Stomach (tissue), 4 donors: ENCODE data around the gene EDEM1.

Experiments
- POLR2AphosphoS5 ChIP-seq, 3 donors: sonication (generic); formaldehyde crosslinking; IDR thresholded peaks; one replicate each; pipeline ENCODE4 v1.6.1; 2016; ENCODE audit warnings: antibody characterized with exemption in 3 of 3
- TF ChIP-seq, protein P1 (sequence below), 7 experiments: fragments of 450-650 bp in 4 of 7; fragments of 200-600 bp in 3 of 7; sonication (generic) in 3 of 7; IDR thresholded peaks; one replicate each; pipeline ENCODE4 v1.5.1; 2016 to 2019; ENCODE audit warnings: antibody characterized with exemption in 7 of 7, control low read depth in 2 of 7, mild to moderate bottlenecking in 1 of 7

DNA sequence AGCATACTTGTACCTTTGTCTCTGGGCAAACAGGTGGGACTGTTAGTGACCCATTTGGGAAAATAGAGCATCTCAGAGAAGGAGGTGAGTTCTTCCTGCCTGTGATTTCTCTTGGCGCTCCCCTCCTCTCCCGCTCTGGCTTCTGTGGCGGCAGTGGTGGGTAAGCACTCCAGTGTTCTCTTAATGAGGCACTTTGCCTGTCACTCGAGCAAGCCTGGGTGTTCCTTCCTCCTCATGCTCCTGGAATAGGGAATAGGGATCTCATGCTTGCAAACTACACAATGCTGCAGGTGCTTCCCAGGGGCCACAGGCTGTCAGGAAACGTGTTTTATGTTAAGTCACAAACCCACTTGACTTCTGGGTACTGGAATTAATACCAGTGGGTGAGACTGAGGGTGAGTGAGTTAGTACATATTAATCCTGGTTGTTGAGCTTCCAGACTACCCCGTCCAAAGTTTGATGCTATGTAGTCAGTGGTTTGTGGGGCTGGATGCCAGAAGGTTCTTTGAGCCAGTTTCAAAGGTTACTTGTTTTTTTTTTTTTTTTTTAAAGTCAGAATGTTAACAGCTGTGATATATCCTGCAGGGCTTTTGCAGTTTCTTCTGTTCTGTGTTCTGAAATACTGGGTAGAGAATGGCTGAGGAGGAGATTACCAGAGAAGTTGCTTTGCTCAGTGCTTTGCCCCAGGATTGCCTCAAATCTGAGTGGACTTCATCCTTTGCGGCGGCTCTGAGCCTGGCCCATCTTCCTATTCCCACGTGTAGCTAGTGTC, 30.5 kb downstream of the EDEM1 start:
- TF ChIP-seq, protein P1, sequence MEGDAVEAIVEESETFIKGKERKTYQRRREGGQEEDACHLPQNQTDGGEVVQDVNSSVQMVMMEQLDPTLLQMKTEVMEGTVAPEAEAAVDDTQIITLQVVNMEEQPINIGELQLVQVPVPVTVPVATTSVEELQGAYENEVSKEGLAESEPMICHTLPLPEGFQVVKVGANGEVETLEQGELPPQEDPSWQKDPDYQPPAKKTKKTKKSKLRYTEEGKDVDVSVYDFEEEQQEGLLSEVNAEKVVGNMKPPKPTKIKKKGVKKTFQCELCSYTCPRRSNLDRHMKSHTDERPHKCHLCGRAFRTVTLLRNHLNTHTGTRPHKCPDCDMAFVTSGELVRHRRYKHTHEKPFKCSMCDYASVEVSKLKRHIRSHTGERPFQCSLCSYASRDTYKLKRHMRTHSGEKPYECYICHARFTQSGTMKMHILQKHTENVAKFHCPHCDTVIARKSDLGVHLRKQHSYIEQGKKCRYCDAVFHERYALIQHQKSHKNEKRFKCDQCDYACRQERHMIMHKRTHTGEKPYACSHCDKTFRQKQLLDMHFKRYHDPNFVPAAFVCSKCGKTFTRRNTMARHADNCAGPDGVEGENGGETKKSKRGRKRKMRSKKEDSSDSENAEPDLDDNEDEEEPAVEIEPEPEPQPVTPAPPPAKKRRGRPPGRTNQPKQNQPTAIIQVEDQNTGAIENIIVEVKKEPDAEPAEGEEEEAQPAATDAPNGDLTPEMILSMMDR (IDR thresholded peaks at IDR 0.05): no peak
- no peak for TF ChIP-seq POLR2AphosphoS5 (IDR thresholded peaks at IDR 0.05)
